Duodenal mucosa (tissue), 2 donors: Measurements from ENCODE around the gene RGL1.

Experiments used
- H3K27ac ChIP-seq: one replicate; pipeline ENCODE4 v1.7.0; 2013; ENCODE audit warnings: low read depth, low read length
- H3K27me3 ChIP-seq, 2 donors: one replicate each; pipeline ENCODE4 v1.7.0; 2013; ENCODE audit warnings: low read length in 2 of 2, control low read depth in 1 of 2; ENCODE audit not compliant: insufficient read depth in 2 of 2, control insufficient read depth in 1 of 2
- H3K36me3 ChIP-seq, 2 donors: one replicate each; pipeline ENCODE4 v1.7.0; 2013; ENCODE audit warnings: low read length in 2 of 2, control low read depth in 1 of 2; ENCODE audit not compliant: insufficient read depth in 2 of 2, control insufficient read depth in 1 of 2
- H3K4me1 ChIP-seq, 2 donors: one replicate each; pipeline ENCODE4 v1.7.0; 2013; ENCODE audit warnings: low read length in 2 of 2, control low read depth in 1 of 2; ENCODE audit not compliant: insufficient read depth in 2 of 2, control insufficient read depth in 1 of 2
- H3K4me3 ChIP-seq, 2 donors: one replicate each; pipeline ENCODE4 v1.7.0; 2013; ENCODE audit warnings: low read length in 2 of 2, low read depth in 1 of 2
- H3K9ac ChIP-seq, 2 donors: one replicate each; pipeline ENCODE4 v1.7.0; 2013; ENCODE audit warnings: low read length in 2 of 2, low read depth in 1 of 2
- H3K9me3 ChIP-seq, 2 donors: one replicate each; pipeline ENCODE4 v1.7.0; 2013; ENCODE audit warnings: low read length in 2 of 2, control low read depth in 1 of 2; ENCODE audit not compliant: control insufficient read depth in 1 of 2

The RGL1 gene

DNA sequence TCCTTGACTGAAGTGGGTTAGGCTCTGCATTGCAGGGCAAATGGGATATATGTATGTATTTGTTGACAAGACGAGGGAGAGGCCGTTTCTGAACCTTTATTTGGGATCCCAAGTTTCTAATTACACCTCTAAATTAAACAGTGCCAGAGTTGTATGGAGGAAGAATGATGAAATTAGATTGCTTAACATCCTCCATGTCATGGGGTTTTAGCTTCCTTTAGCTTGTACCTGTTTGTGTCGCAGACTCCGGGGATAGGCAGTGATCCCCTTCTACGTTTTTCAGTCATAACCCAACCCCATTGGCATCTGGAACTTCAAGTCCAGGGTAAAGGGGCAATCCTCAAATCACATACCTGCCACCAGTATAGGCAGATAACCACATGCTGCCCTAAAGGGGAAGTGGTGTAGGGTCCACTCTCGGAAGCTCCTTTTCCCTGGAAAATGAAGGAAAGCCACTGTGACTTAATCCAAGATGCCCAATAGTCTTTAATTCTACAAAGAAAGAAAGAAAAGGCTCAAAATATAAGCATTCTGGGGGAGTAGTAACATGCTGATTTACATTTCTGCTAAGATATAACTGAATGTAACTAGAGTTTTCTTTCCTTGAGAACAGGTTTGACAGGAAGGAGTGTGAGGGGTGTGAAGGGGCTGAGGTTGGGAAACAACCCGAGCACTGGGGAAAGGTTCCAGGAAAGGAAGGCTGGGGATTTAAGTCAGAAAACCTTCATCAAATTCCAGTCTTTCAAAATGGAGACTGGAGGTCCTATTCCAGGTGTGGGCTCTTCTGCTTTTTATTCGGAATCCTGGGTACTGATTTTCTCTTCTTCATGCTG, 77.6 kb downstream of the RGL1 start:
- H3K27ac ChIP-seq: no peak overlapping the region
- peaks cover 0 to 9% of the 10 kb centered on the region in 2 donors for H3K36me3 ChIP-seq
- H3K27me3 ChIP-seq: no peaks in the 10 kb centered on the region
- H3K4me1 ChIP-seq: peaks cover 11 to 14% of the 10 kb centered on the region in 2 donors
- no peaks in the 10 kb centered on the region for H3K9me3 ChIP-seq
- H3K4me3 ChIP-seq: peak overlapping the region in 1 of 2 donors; percentile 3
- no peak overlapping the region for H3K9ac ChIP-seq

DNA sequence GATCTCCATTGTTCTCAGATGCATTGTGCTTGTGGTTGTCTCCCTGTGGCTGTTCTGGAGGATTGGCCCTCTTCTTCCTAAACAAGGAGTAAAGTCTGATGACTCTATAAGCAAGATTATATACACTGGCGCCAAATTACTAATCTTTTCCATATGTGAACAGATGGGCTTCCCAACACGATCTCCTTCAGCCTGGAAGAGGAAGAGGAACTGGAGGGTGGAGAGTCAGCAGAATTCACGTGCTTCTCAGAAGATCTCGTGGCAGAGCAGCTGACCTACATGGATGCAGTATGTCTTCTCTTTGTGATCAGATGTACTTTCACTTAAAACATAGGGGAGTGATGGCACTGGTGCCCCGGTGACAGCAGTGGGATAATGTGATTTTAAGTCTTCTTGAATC, 78.7 kb downstream of the RGL1 start:
- Histone ChIP-seq H3K9ac (no peak overlapping the region), H3K4me1 (peaks cover 11 to 14% of the 10 kb centered on the region in 2 donors), H3K27me3 (no peaks in the 10 kb centered on the region), H3K9me3 (no peaks in the 10 kb centered on the region), H3K4me3 (no peak overlapping the region), H3K27ac (no peak overlapping the region), H3K36me3 (peaks cover 3 to 9% of the 10 kb centered on the region in 2 donors)

DNA sequence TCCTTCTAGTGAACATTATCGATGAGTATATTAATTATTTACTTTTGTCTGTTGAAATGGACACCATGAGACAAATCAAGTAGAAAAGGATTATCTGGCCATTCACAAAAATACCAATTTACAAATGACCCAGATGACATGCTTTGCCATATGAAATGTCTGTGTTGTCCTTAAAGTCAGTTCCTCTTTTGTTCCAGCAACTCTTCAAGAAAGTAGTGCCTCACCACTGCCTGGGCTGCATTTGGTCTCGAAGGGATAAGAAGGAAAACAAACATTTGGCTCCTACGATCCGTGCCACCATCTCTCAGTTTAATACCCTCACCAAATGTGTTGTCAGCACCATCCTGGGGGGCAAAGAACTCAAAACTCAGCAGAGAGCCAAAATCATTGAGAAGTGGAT, 79.6 kb downstream of the RGL1 start:
- Histone ChIP-seq H3K4me3 (no peak overlapping the region), H3K9me3 (no peaks in the 10 kb centered on the region), H3K36me3 (peaks cover 9 to 10% of the 10 kb centered on the region in 2 donors), H3K27ac (no peak overlapping the region), H3K27me3 (no peaks in the 10 kb centered on the region), H3K9ac (no peak overlapping the region), H3K4me1 (peaks cover 11 to 14% of the 10 kb centered on the region in 2 donors)

- peaks cover 11 to 14% of the 10 kb centered on the region in 2 donors for H3K4me1 ChIP-seq
- no peaks in the 10 kb centered on the region for H3K9me3 ChIP-seq
- peaks cover 9 to 10% of the 10 kb centered on the region in 2 donors for H3K36me3 ChIP-seq
- H3K4me3 ChIP-seq: no peak overlapping the region
- no peak overlapping the region for H3K27ac ChIP-seq
- H3K27me3 ChIP-seq: no peaks in the 10 kb centered on the region
- no peak overlapping the region for H3K9ac ChIP-seq
These were observed 80.3 kb downstream of the RGL1 start for GRCh38 chr1:183885142-183885735.

DNA sequence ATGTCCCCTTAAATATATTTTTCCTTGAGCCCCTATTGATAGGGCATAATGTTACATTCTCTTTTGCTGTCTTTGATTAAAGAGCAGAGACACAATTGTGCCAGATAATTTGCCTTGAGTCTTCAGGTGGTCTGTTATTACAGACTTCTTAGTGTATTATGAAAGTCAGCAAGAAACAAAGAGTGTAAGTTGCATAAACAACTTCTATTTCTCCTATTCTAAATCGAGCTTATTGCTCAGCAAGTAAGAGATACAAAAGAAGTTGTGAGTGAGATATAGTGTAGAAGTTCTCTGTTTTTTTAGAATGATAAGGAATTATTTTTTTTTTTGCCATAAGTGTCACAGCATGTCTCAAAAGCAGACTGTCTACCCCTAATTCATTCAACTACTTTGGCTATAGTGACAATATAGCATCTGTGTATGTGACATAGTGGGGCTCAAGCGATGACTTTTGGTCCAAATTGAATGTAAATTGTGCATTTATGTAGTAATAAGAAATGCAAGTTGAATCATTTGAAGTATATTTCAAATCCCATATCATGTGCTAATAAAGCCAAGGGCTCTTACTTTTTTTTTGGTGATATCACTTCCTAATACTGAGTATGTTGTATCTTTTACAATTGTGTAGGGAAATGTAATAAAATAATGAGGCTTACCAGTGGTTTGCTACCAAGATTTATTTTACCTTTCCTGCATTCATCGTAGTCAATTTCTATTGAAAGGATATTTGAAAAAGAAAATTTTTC, 81.3 kb downstream of the RGL1 start:
- Histone ChIP-seq H3K4me3 (no peak overlapping the region), H3K9ac (no peak overlapping the region), H3K9me3 (no peaks in the 10 kb centered on the region), H3K27me3 (no peaks in the 10 kb centered on the region), H3K36me3 (peaks cover 9 to 10% of the 10 kb centered on the region in 2 donors), H3K27ac (no peak overlapping the region), H3K4me1 (peaks cover 9 to 10% of the 10 kb centered on the region in 2 donors)

- H3K27ac ChIP-seq: no peak overlapping the region
- H3K36me3 ChIP-seq: peaks cover 9 to 10% of the 10 kb centered on the region in 2 donors
- H3K4me3 ChIP-seq: no peak overlapping the region
- peaks cover 3 to 4% of the 10 kb centered on the region in 2 donors for H3K4me1 ChIP-seq
- H3K27me3 ChIP-seq: no peaks in the 10 kb centered on the region
- no peak overlapping the region for H3K9ac ChIP-seq
- no peaks in the 10 kb centered on the region for H3K9me3 ChIP-seq
These were observed 81.9 kb downstream of the RGL1 start for GRCh38 chr1:183886853-183887252.

- H3K9ac ChIP-seq: no peak overlapping the region
- no peak overlapping the region for H3K4me3 ChIP-seq
- H3K27ac ChIP-seq: no peak overlapping the region
- no peaks in the 10 kb centered on the region for H3K9me3 ChIP-seq
- H3K4me1 ChIP-seq: no peaks in the 10 kb centered on the region
- H3K36me3 ChIP-seq: peaks cover 9 to 10% of the 10 kb centered on the region in 2 donors
- H3K27me3 ChIP-seq: no peaks in the 10 kb centered on the region
These were observed 83.2 kb downstream of the RGL1 start for GRCh38 chr1:183887826-183888819.

GRCh38 chr1:183889095-183889494, 84.2 kb downstream of the RGL1 start:
- Histone ChIP-seq H3K27ac (no peak overlapping the region), H3K4me1 (no peaks in the 10 kb centered on the region), H3K9ac (no peak overlapping the region), H3K36me3 (peaks cover 6 to 17% of the 10 kb centered on the region in 2 donors), H3K9me3 (no peaks in the 10 kb centered on the region), H3K27me3 (no peaks in the 10 kb centered on the region), H3K4me3 (no peak overlapping the region)

GRCh38 chr1:183891158-183891856, 86.4 kb downstream of the RGL1 start:
- H3K27me3 ChIP-seq: no peaks in the 10 kb centered on the region
- H3K9me3 ChIP-seq: no peaks in the 10 kb centered on the region
- no peak overlapping the region for H3K4me3 ChIP-seq
- no peak overlapping the region for H3K27ac ChIP-seq
- no peaks in the 10 kb centered on the region for H3K4me1 ChIP-seq
- H3K9ac ChIP-seq: no peak overlapping the region
- H3K36me3 ChIP-seq: peaks cover 0 to 17% of the 10 kb centered on the region in 2 donors
